CD14-positive monocyte (primary cell): ENCODE data around the gene PER2. TPM values are rescaled to one million over a fixed set of nuclear protein-coding genes. Genes with fewer than 3 reads are reported as not detected.
A peak's percentile ranks its signal among the peaks of the same experiment; 100 is the strongest.
"Not testable (repeated sequence)": the region's sequence is repeated elsewhere in the genome, so short reads cannot be mapped to it uniquely, and the experiment has no call there.

Experiments
- DNase-seq, 3 donors: peaks; one replicate each; pipeline ENCODE4 v3.0.0-alpha.2; 2011 to 2022
- H2AFZ ChIP-seq: 2 replicates; pipeline ENCODE4 v1.6.0; 2012; ENCODE audit warnings: mild to moderate bottlenecking, low read depth, low read length, inconsistent platforms; ENCODE audit not compliant: insufficient read depth, poor library complexity, severe bottlenecking
- H3K27ac ChIP-seq, 2 donors: 1 replicate in 1 of 2; 2 replicates in 1 of 2; pipeline ENCODE4 v1.5.1; 2012 to 2013; ENCODE audit warnings: low read length in 2 of 2, control low read depth in 1 of 2, inconsistent platforms in 1 of 2, low read depth in 1 of 2, mild to moderate bottlenecking in 1 of 2
- H3K27me3 ChIP-seq, 2 donors: one replicate each; pipeline versions ENCODE4 v1.6.0 to v1.6.1; 2011 to 2013; ENCODE audit warnings: low read length in 2 of 2; ENCODE audit not compliant: control insufficient read depth in 2 of 2, insufficient read depth in 2 of 2
- H3K36me3 ChIP-seq, 2 donors: replicated peaks in 1 of 2; 1 replicate in 1 of 2; 2 replicates in 1 of 2; pipeline versions ENCODE4 v1.5.1 to v1.6.1; 2012 to 2013; ENCODE audit warnings: low read length in 2 of 2, control low read depth in 1 of 2, inconsistent platforms in 1 of 2, mild to moderate bottlenecking in 1 of 2; ENCODE audit not compliant: insufficient read depth in 2 of 2, control insufficient read depth in 1 of 2
- H3K4me1 ChIP-seq, 2 donors: 1 replicate in 1 of 2; 2 replicates in 1 of 2; pipeline versions ENCODE4 v1.5.1 to v1.6.1; 2012 to 2013; ENCODE audit warnings: low read length in 2 of 2, control low read depth in 1 of 2, inconsistent platforms in 1 of 2, mild to moderate bottlenecking in 1 of 2, moderate library complexity in 1 of 2; ENCODE audit not compliant: insufficient read depth in 2 of 2, control insufficient read depth in 1 of 2
- H3K4me2 ChIP-seq: replicated peaks from 2 replicates; pipeline ENCODE3; 2012; ENCODE audit warnings: low read length, moderate library complexity, mild to moderate bottlenecking; ENCODE audit not compliant: poor library complexity, severe bottlenecking; ENCODE audit errors: extremely low read depth
- H3K4me3 ChIP-seq, 3 experiments: fragments of 200-600 bp in 1 of 3; sonication (generic) in 1 of 3; replicated peaks in 1 of 3; 1 replicate in 2 of 3; 2 replicates in 1 of 3; pipeline ENCODE4 v1.5.1; 2011 to 2013; ENCODE audit warnings: low read length in 3 of 3, mild to moderate bottlenecking in 3 of 3, control low read depth in 2 of 3, low read depth in 2 of 3, inconsistent platforms in 1 of 3, moderate library complexity in 1 of 3
- H3K79me2 ChIP-seq: 2 replicates; pipeline ENCODE4 v1.6.0; 2012; ENCODE audit warnings: mild to moderate bottlenecking, control low read depth, inconsistent platforms, low read length, moderate library complexity; ENCODE audit not compliant: insufficient read depth
- H3K9ac ChIP-seq: 2 replicates; pipeline ENCODE4 v1.6.0; 2017; ENCODE audit warnings: low read length, mild to moderate bottlenecking; ENCODE audit not compliant: insufficient read depth, poor library complexity, severe bottlenecking
- H3K9me3 ChIP-seq, 2 donors: replicated peaks in 1 of 2; 1 replicate in 1 of 2; 2 replicates in 1 of 2; pipeline versions ENCODE4 v1.5.1 to v1.6.1; 2012 to 2013; ENCODE audit warnings: low read length in 2 of 2, control low read depth in 1 of 2; ENCODE audit not compliant: control insufficient read depth in 1 of 2, insufficient read depth in 1 of 2
- H4K20me1 ChIP-seq: 2 replicates; pipeline ENCODE4 v1.6.0; 2012; ENCODE audit warnings: mild to moderate bottlenecking, low read length, control low read depth, moderate library complexity; ENCODE audit not compliant: insufficient read depth
- H3K27ac Mint-ChIP-seq, 7 donors: one replicate each; pipeline ENCODE4 v1.8.0; 2020; ENCODE audit warnings: mild to moderate bottlenecking in 7 of 7, mixed read lengths in 7 of 7, moderate library complexity in 6 of 7, inconsistent platforms in 2 of 7
- H3K27me3 Mint-ChIP-seq, 3 donors: one replicate each; pipeline ENCODE4 v1.8.0; 2021 to 2022; ENCODE audit warnings: low read depth in 3 of 3, mild to moderate bottlenecking in 3 of 3, mixed read lengths in 3 of 3, moderate library complexity in 3 of 3, inconsistent platforms in 1 of 3
- H3K36me3 Mint-ChIP-seq, 2 donors: one replicate each; pipeline ENCODE4 v1.8.0; 2020; ENCODE audit warnings: mixed read lengths in 2 of 2, inconsistent platforms in 1 of 2, mild to moderate bottlenecking in 1 of 2
- H3K4me1 Mint-ChIP-seq: one replicate; pipeline ENCODE4 v1.8.0; 2020; ENCODE audit warnings: mild to moderate bottlenecking, mixed read lengths
- H3K4me3 Mint-ChIP-seq, 2 donors: one replicate each; pipeline ENCODE4 v1.8.0; 2020; ENCODE audit warnings: mild to moderate bottlenecking in 2 of 2, mixed read lengths in 2 of 2, moderate library complexity in 1 of 2
- H3K9me3 Mint-ChIP-seq, 7 donors: one replicate each; pipeline ENCODE4 v1.8.0; 2020 to 2022; ENCODE audit warnings: mixed read lengths in 7 of 7, mild to moderate bottlenecking in 6 of 7, moderate library complexity in 6 of 7, inconsistent platforms in 2 of 7
- WGBS: methylation state at CpG from one replicate; pipeline ENCODE4 v1.1.5; 2013; ENCODE audit warnings: missing lambda C conversion rate; ENCODE audit not compliant: insufficient coverage; 5-methylcytosine and 5-hydroxymethylcytosine counted together
- intact Hi-C, 2 donors: fragments of 100-400 bp; cut with micrococcal nuclease; formaldehyde crosslinking; loops; one replicate each; pipeline versions ENCODE4 v1.15.0 to v1.15.1; 2023
- polyA plus RNA-seq, 3 donors: library from polyadenylated mRNA; depleted of rRNA in 1 of 3; unstranded in 2 of 3; stranded (reverse) in 1 of 3; fragments of 300-500 nt in 2 of 3; fragments of >200 nt in 1 of 3; fragmentation: Illumina TruSeq in 2 of 3; gene quantifications; 1 replicate in 2 of 3; 2 replicates in 1 of 3; pipeline ENCODE4 v1.2.3, GENCODE V29; 2012 to 2021
- TF ChIP-seq, protein P1 (sequence below): fragments of 200-600 bp; IDR thresholded peaks from one replicate; pipeline ENCODE4 v1.8.0; 2022; ENCODE audit warnings: antibody characterized with exemption, mild to moderate bottlenecking

PER2 gene
- polyA plus RNA-seq, 3 donors: 1.6 to 5.6 (median 3.1) TPM

DNA sequence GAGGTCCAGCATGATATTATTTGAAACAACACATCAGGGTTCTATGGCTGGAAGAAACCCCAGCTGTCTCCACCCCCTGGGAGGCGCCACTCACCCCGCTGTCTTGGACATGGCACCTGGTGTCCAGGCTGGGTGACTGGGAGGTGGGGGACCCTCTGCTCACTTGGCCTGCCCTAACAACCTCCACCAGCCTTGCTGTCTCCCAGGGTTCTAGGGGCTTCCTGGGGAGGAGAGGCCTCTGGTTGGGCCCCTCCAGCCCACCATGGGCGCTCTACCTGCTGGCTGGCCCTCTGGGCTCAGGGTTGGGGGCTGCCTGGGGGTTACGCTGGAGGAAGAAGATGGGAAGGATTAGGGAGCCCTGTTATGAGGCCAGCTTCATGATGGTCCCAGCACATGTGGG is 16.3 kb downstream of the PER2 start:
- peaks cover 81 to 92% of the 10 kb centered on the region in 2 donors for H3K36me3 Mint-ChIP-seq
- H3K9me3 Mint-ChIP-seq: peaks cover 0 to 5% (median 0%) of the 10 kb centered on the region in 7 donors
- no peaks in the 10 kb centered on the region for H3K9me3 ChIP-seq
- H3K9ac ChIP-seq: no peak overlapping the region
- peaks cover 80 to 95% of the 10 kb centered on the region in 2 donors for H3K36me3 ChIP-seq
- H3K4me2 ChIP-seq: no peak overlapping the region
- H3K79me2 ChIP-seq: no peaks in the 10 kb centered on the region
- no peak for DNase-seq
- H4K20me1 ChIP-seq: no peaks in the 10 kb centered on the region
- H3K4me1 ChIP-seq: peaks cover 13 to 15% of the 10 kb centered on the region in 2 donors
- H3K4me1 Mint-ChIP-seq: peaks cover 21% of the 10 kb centered on the region
- no CpG with 5 or more reads among the region's 4 CpGs for WGBS
- no peak overlapping the region for H3K4me3 ChIP-seq
- H3K27ac ChIP-seq: peak overlapping the region in 1 of 2 donors; percentile 29
- peak overlapping the region in 1 of 7 donors; percentile 55 for H3K27ac Mint-ChIP-seq
- no peak overlapping the region for H3K4me3 Mint-ChIP-seq
- no peaks in the 10 kb centered on the region for H3K27me3 ChIP-seq
- H3K27me3 Mint-ChIP-seq: no peaks in the 10 kb centered on the region
- intact Hi-C loops: no loop called here
- TF ChIP-seq, protein P1, sequence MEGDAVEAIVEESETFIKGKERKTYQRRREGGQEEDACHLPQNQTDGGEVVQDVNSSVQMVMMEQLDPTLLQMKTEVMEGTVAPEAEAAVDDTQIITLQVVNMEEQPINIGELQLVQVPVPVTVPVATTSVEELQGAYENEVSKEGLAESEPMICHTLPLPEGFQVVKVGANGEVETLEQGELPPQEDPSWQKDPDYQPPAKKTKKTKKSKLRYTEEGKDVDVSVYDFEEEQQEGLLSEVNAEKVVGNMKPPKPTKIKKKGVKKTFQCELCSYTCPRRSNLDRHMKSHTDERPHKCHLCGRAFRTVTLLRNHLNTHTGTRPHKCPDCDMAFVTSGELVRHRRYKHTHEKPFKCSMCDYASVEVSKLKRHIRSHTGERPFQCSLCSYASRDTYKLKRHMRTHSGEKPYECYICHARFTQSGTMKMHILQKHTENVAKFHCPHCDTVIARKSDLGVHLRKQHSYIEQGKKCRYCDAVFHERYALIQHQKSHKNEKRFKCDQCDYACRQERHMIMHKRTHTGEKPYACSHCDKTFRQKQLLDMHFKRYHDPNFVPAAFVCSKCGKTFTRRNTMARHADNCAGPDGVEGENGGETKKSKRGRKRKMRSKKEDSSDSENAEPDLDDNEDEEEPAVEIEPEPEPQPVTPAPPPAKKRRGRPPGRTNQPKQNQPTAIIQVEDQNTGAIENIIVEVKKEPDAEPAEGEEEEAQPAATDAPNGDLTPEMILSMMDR: no peak
- no peak overlapping the region for H2AFZ ChIP-seq

- H3K36me3 ChIP-seq: peaks cover 78 to 93% of the 10 kb centered on the region in 2 donors
- DNase-seq, H4K20me1 ChIP-seq, H3K4me3 Mint-ChIP-seq, H3K79me2 ChIP-seq, H3K27me3 Mint-ChIP-seq, H2AFZ ChIP-seq, H3K9ac ChIP-seq, intact Hi-C loops, H3K4me3 ChIP-seq, H3K27ac Mint-ChIP-seq, H3K4me2 ChIP-seq, H3K27me3 ChIP-seq, H3K9me3 ChIP-seq, H3K9me3 Mint-ChIP-seq, H3K27ac ChIP-seq: not testable (repeated sequence)
- H3K4me1 ChIP-seq: peaks cover 13 to 15% of the 10 kb centered on the region in 2 donors
- WGBS: 99% methylated on average over 8 of the region's 8 CpGs
- Mint-ChIP-seq H3K36me3 (peaks cover 79 to 93% of the 10 kb centered on the region in 2 donors), H3K4me1 (peaks cover 21% of the 10 kb centered on the region)
Measured at GRCh38 chr2:238271686-238272085, 16.7 kb downstream of the PER2 start.
